Osteoblast (primary cell): ENCODE results near the gene MZF1. TPM values are rescaled to one million over a fixed set of nuclear protein-coding genes. Genes with fewer than 3 reads are reported as not detected.
A peak's percentile ranks its signal among the peaks of the same experiment; 100 is the strongest.

Experiments
- DNase-seq: peaks from one replicate; pipeline ENCODE4 v3.0.0; 2011; ENCODE audit warnings: low spot score, mixed read lengths; ENCODE audit not compliant: insufficient read length; ENCODE audit errors: missing footprints
- H2AFZ ChIP-seq: 2 replicates; pipeline ENCODE4 v1.6.0; 2011; ENCODE audit warnings: mild to moderate bottlenecking, low read length
- H3K27ac ChIP-seq: 2 replicates; pipeline ENCODE4 v1.5.1; 2011; ENCODE audit warnings: mild to moderate bottlenecking, low read depth, low read length, moderate library complexity
- H3K27me3 ChIP-seq: 2 replicates; pipeline ENCODE4 v1.6.0; 2012; ENCODE audit warnings: mild to moderate bottlenecking, control low read depth, inconsistent platforms, low read length, moderate library complexity; ENCODE audit not compliant: insufficient read depth
- H3K36me3 ChIP-seq: 2 replicates; pipeline ENCODE4 v1.5.1; 2011; ENCODE audit warnings: mild to moderate bottlenecking, low read length, control low read depth, moderate library complexity; ENCODE audit not compliant: insufficient read depth
- H3K4me1 ChIP-seq: 2 replicates; pipeline ENCODE4 v1.5.1; 2011; ENCODE audit warnings: mild to moderate bottlenecking, low read length, control low read depth, moderate library complexity; ENCODE audit not compliant: insufficient read depth
- H3K4me2 ChIP-seq: 2 replicates; pipeline ENCODE4 v1.6.0; 2011; ENCODE audit warnings: mild to moderate bottlenecking, low read length; ENCODE audit not compliant: insufficient read depth
- H3K4me3 ChIP-seq: fragments of 200-600 bp; sonication (generic); 3 replicates; pipeline ENCODE4 v1.5.1; 2012; ENCODE audit warnings: mild to moderate bottlenecking, low read length, inconsistent platforms; ENCODE audit not compliant: insufficient read depth
- H3K79me2 ChIP-seq: 2 replicates; pipeline ENCODE4 v1.6.0; 2012; ENCODE audit warnings: mild to moderate bottlenecking, low read length, control low read depth, inconsistent platforms; ENCODE audit not compliant: insufficient read depth
- H3K9me3 ChIP-seq: 2 replicates; pipeline ENCODE4 v1.5.1; 2011; ENCODE audit warnings: low read depth, low read length, control low read depth
- H4K20me1 ChIP-seq: 2 replicates; pipeline ENCODE4 v1.6.0; 2012; ENCODE audit warnings: mild to moderate bottlenecking, low read length, control low read depth; ENCODE audit not compliant: insufficient read depth
- total RNA-seq: library from RNA; depleted of rRNA; stranded (reverse); fragments of >200 nt; gene quantifications from 2 replicates; pipeline ENCODE4 v1.2.3, GENCODE V29; 2012
- TF ChIP-seq, protein P1 (sequence below): IDR thresholded peaks from 2 replicates; pipeline ENCODE4 v1.5.1; 2011; ENCODE audit warnings: mild to moderate bottlenecking, low read depth, low read length, moderate library complexity; ENCODE audit errors: extremely low read depth

MZF1 gene
- total RNA-seq, 1 donor, result 23.9 TPM

GRCh38 chr19:58571575-58571947 lies 1.6 kb downstream of the MZF1 start:
- Histone ChIP-seq H3K4me2 (peak overlapping the region; percentile 90), H3K79me2 (peaks cover 16% of the 10 kb centered on the region), H3K4me1 (peaks cover 13% of the 10 kb centered on the region), H4K20me1 (no peaks in the 10 kb centered on the region), H3K27ac (no peak overlapping the region), H2AFZ (no peak overlapping the region), H3K4me3 (no peak overlapping the region), H3K9me3 (no peaks in the 10 kb centered on the region), H3K27me3 (no peaks in the 10 kb centered on the region), H3K36me3 (peaks cover 17% of the 10 kb centered on the region)
- DNase-seq, result no peak
- TF ChIP-seq, protein P1, sequence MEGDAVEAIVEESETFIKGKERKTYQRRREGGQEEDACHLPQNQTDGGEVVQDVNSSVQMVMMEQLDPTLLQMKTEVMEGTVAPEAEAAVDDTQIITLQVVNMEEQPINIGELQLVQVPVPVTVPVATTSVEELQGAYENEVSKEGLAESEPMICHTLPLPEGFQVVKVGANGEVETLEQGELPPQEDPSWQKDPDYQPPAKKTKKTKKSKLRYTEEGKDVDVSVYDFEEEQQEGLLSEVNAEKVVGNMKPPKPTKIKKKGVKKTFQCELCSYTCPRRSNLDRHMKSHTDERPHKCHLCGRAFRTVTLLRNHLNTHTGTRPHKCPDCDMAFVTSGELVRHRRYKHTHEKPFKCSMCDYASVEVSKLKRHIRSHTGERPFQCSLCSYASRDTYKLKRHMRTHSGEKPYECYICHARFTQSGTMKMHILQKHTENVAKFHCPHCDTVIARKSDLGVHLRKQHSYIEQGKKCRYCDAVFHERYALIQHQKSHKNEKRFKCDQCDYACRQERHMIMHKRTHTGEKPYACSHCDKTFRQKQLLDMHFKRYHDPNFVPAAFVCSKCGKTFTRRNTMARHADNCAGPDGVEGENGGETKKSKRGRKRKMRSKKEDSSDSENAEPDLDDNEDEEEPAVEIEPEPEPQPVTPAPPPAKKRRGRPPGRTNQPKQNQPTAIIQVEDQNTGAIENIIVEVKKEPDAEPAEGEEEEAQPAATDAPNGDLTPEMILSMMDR, result no peak

GRCh38 chr19:58570770-58571574 lies 2.2 kb downstream of the MZF1 start:
- Histone ChIP-seq H3K4me3 (no peak overlapping the region), H3K27me3 (no peaks in the 10 kb centered on the region), H4K20me1 (no peaks in the 10 kb centered on the region), H3K4me2 (no peak overlapping the region), H2AFZ (no peak overlapping the region), H3K4me1 (peaks cover 13% of the 10 kb centered on the region), H3K36me3 (peaks cover 20% of the 10 kb centered on the region), H3K9me3 (no peaks in the 10 kb centered on the region), H3K79me2 (peaks cover 14% of the 10 kb centered on the region), H3K27ac (no peak overlapping the region)
- DNase-seq, result peak; percentile 58
- TF ChIP-seq, protein P1, result no peak

DNA sequence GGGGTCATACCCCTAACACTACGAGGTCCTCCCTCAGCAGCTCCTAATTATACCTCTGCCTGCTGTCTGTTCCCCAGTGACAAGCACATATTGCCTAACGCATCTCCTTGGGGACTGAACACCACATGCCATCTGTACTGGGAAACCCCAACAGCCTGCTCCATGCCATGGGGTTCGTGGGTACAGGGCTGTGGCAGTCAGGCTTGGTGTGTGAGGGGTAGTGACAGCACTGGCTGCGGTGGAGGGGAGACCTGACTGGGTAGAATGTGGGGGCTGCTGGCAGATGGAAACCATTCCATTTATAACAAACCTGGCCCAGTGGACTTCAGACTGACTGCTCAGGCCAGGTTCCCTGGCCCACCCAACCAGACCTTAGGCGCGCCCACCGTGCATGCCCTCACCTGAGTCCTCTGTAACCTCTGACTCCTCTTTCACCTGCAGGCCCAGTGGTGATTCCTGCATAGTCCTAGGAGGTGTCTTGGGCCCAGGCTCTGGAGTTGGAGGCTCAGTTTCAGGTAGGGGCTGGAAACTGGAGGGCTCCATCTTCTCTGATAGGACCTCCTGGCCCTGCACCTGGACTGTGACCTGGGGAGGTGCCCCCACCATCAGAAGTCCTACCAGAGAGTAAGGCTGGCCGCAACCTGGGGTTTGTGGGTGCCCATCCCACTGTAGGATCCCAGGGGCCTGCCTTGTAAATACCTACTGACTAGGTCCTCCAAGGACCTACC lies 3.0 kb downstream of the MZF1 start:
- no peaks in the 10 kb centered on the region for H4K20me1 ChIP-seq
- peaks cover 10% of the 10 kb centered on the region for H3K79me2 ChIP-seq
- H3K4me2 ChIP-seq, result no peak overlapping the region

More for the DNA sequence above, 3.0 kb downstream of the MZF1 start:
- Histone ChIP-seq H3K4me3 (no peak overlapping the region), H3K4me1 (peaks cover 13% of the 10 kb centered on the region), H3K9me3 (no peaks in the 10 kb centered on the region), H3K27ac (no peak overlapping the region), H2AFZ (no peak overlapping the region), H3K27me3 (no peaks in the 10 kb centered on the region), H3K36me3 (peaks cover 20% of the 10 kb centered on the region)
- peak; percentile 48 for DNase-seq
- TF ChIP-seq, protein P1, result no peak
